ENCODE data around the gene LRRC1. TPM values are rescaled to one million over a fixed set of nuclear protein-coding genes. Genes with fewer than 3 reads are reported as not detected.
"Not testable (repeated sequence)": the region's sequence is repeated elsewhere in the genome, so short reads cannot be mapped to it uniquely, and the experiment has no call there.

Gene LRRC1
- total RNA-seq, 1 experiment from 2014 or later, result 18.1 TPM

- POLR2A ChIA-PET (ENCODE audit: unreplicated experiment); H3K36me3 ChIP-seq (ENCODE audit: low read depth, low read length); H3K4me3 ChIP-seq (ENCODE audit: low read length); H3K4me1 ChIP-seq (ENCODE audit: insufficient read depth, low read length); H4K20me1 ChIP-seq (ENCODE audit: low read length); BruUV-seq (replicated peaks); DNase-seq; H3K4me2 ChIP-seq (ENCODE audit: low read length); ATAC-seq; H3K9ac ChIP-seq (ENCODE audit: low read length); H3F3A ChIP-seq (ENCODE audit: low read length, unreplicated experiment); H2AFZ ChIP-seq (ENCODE audit: low read length); intact Hi-C loops (cut with micrococcal nuclease); H3K27me3 ChIP-seq (ENCODE audit: low read length); H3K79me2 ChIP-seq (ENCODE audit: low read length); CTCF ChIA-PET; H3K9me2 ChIP-seq (replicated peaks; ENCODE audit: low read length); H3K27ac ChIP-seq (ENCODE audit: low read length); H3K9me3 ChIP-seq (ENCODE audit: low read length): not testable (repeated sequence)
These were observed 9.8 kb upstream of the LRRC1 start for GRCh38 chr6:53784991-53785390.

DNA sequence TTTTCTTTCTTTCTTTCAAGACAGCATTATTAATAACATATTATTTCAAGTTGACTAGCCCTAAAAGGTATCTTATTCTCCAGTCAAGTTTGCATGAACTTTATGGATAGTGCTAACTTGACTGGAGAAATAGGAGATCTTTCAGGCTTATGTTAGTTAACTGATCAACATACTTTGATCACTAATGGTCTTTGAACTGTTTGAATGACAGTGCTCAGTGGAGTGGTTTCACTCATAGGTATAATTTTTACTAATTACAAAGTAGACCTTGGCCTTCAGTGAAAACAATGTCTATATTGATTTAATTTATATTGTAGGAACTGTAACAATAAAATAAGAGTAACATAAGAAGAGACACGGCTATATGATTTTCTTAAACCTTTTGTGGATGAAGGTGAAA is 8.0 kb upstream of the LRRC1 start:
- no peaks in the 10 kb centered on the region for H3K79me2 ChIP-seq (ENCODE audit: low read length)
- H2AFZ ChIP-seq (ENCODE audit: low read length), result no peak overlapping the region
- H3K4me2 ChIP-seq (ENCODE audit: low read length), result no peak overlapping the region
- H4K20me1 ChIP-seq (ENCODE audit: low read length), result no peaks in the 10 kb centered on the region
- H3K4me3 ChIP-seq (ENCODE audit: low read length), result no peak overlapping the region
- no peak for TF ChIP-seq CTCF (conservative IDR thresholded peaks at IDR 0.05; ENCODE audit: low read depth, low read length)
- no peak for TF ChIP-seq EZH2phosphoT487 (IDR thresholded peaks at IDR 0.05; ENCODE audit: borderline replicate concordance, low read length)
- TF ChIP-seq EZH2 (IDR thresholded peaks at IDR 0.05; ENCODE audit: low read length, unreplicated experiment), result no peak
- intact Hi-C loops (cut with micrococcal nuclease), result no loop called here
- no peaks in the 10 kb centered on the region for H3K27me3 ChIP-seq (ENCODE audit: low read length)
- no peaks in the 10 kb centered on the region for H3K36me3 ChIP-seq (ENCODE audit: low read depth, low read length)
- CTCF ChIA-PET, result no interaction called here
- no peaks in the 10 kb centered on the region for H3K4me1 ChIP-seq (ENCODE audit: insufficient read depth, low read length)
- no peak for ATAC-seq
- no peak for DNase-seq
- H3K9ac ChIP-seq (ENCODE audit: low read length), result no peak overlapping the region
- H3K27ac ChIP-seq (ENCODE audit: low read length), result no peak overlapping the region
- H3K9me2 ChIP-seq (replicated peaks; ENCODE audit: low read length), result no peaks in the 10 kb centered on the region
- no peaks in the 10 kb centered on the region for H3F3A ChIP-seq (ENCODE audit: low read length, unreplicated experiment)
- 0 out of 2 replicates have a peak, but pooled peaks cover 3% of the 10 kb centered on the region for H3K9me3 ChIP-seq (ENCODE audit: low read length)
- no TSS peak for BruUV-seq (replicated peaks)
- POLR2A ChIA-PET (ENCODE audit: unreplicated experiment), result no interaction called here

- ATAC-seq, result no peak
- H3K27ac ChIP-seq (ENCODE audit: low read length), result no peak overlapping the region
- no peak overlapping the region for H3K9ac ChIP-seq (ENCODE audit: low read length)
- no peak overlapping the region for H3K4me3 ChIP-seq (ENCODE audit: low read length)
- no TSS peak for BruUV-seq (replicated peaks)
- no peaks in the 10 kb centered on the region for H3F3A ChIP-seq (ENCODE audit: low read length, unreplicated experiment)
- intact Hi-C loops (cut with micrococcal nuclease), result loop anchor here (5.0 to 10.0 kb wide), 3 partner anchors 39 to 246 kb away; partner anchors contain the start of gene GCLC
- CTCF ChIA-PET, result no interaction called here
- H2AFZ ChIP-seq (ENCODE audit: low read length), result no peak overlapping the region
- H3K27me3 ChIP-seq (ENCODE audit: low read length), result no peaks in the 10 kb centered on the region
- no peak overlapping the region for H3K4me2 ChIP-seq (ENCODE audit: low read length)
- POLR2A ChIA-PET (ENCODE audit: unreplicated experiment), result no interaction called here
- no peak for DNase-seq
- TF ChIP-seq EZH2 (IDR thresholded peaks at IDR 0.05; ENCODE audit: low read length, unreplicated experiment) (no peak), CTCF (conservative IDR thresholded peaks at IDR 0.05; ENCODE audit: low read depth, low read length) (no peak), EZH2phosphoT487 (IDR thresholded peaks at IDR 0.05; ENCODE audit: borderline replicate concordance, low read length) (no peak)
- no peaks in the 10 kb centered on the region for H4K20me1 ChIP-seq (ENCODE audit: low read length)
- H3K4me1 ChIP-seq (ENCODE audit: insufficient read depth, low read length), result peaks cover 12% of the 10 kb centered on the region
- 0 out of 2 replicates have a peak, but pooled peaks cover 3% of the 10 kb centered on the region for H3K9me3 ChIP-seq (ENCODE audit: low read length)
- H3K36me3 ChIP-seq (ENCODE audit: low read depth, low read length), result no peaks in the 10 kb centered on the region
- no peaks in the 10 kb centered on the region for H3K9me2 ChIP-seq (replicated peaks; ENCODE audit: low read length)
- peaks cover 22% of the 10 kb centered on the region for H3K79me2 ChIP-seq (ENCODE audit: low read length)
These were observed 3.9 kb upstream of the LRRC1 start for GRCh38 chr6:53790886-53791285.

Measured in PC-3 (cell line).